GM21360 (cell line): ENCODE measurements around the gene WASF2.
"Not testable (repeated sequence)": the region's sequence is repeated elsewhere in the genome, so short reads cannot be mapped to it uniquely, and the experiment has no call there.

Experiments
- ATAC-seq: cut with Tn5 transposase; IDR thresholded peaks from one replicate; pipeline ENCODE4 v1.9.1; 2021; ENCODE audit warnings: mild to moderate bottlenecking, moderate library complexity; ENCODE audit not compliant: unreplicated experiment

WASF2 gene

GRCh38 chr1:27428316-27429028 lies 61.5 kb downstream of the WASF2 start:
- no peak for ATAC-seq

GRCh38 chr1:27427816-27428315 lies 62.1 kb downstream of the WASF2 start:
- ATAC-seq = no peak

GRCh38 chr1:27427329-27427728 lies 62.6 kb downstream of the WASF2 start:
- ATAC-seq = no peak

GRCh38 chr1:27423709-27424108 lies 66.3 kb downstream of the WASF2 start:
- ATAC-seq = no peak

- no peak for ATAC-seq
Measured at GRCh38 chr1:27418326-27419185, 71.4 kb downstream of the WASF2 start.

GRCh38 chr1:27417713-27418112 lies 72.3 kb downstream of the WASF2 start:
- ATAC-seq = no peak

- ATAC-seq = no peak
Measured at GRCh38 chr1:27416387-27417111, 73.4 kb downstream of the WASF2 start.

GRCh38 chr1:27414091-27414490 lies 75.9 kb downstream of the WASF2 start:
- no peak for ATAC-seq

GRCh38 chr1:27413004-27413403 lies 77.0 kb downstream of the WASF2 start:
- ATAC-seq = no peak

GRCh38 chr1:27412502-27412901 lies 77.5 kb downstream of the WASF2 start:
- no peak for ATAC-seq

GRCh38 chr1:27410709-27411108 lies 79.3 kb downstream of the WASF2 start:
- ATAC-seq = no peak

- no peak for ATAC-seq
Measured at GRCh38 chr1:27409669-27410068, 80.3 kb downstream of the WASF2 start.

- no peak for ATAC-seq
Measured at GRCh38 chr1:27408151-27408550, 81.8 kb downstream of the WASF2 start.

GRCh38 chr1:27406791-27407190 lies 83.2 kb downstream of the WASF2 start:
- not testable (repeated sequence) for ATAC-seq

- ATAC-seq = no peak
Measured at GRCh38 chr1:27406362-27406680, 83.6 kb downstream of the WASF2 start.

GRCh38 chr1:27405598-27406361 lies 84.2 kb downstream of the WASF2 start:
- ATAC-seq = not testable (repeated sequence)

- ATAC-seq = no peak
Measured at GRCh38 chr1:27405074-27405473, 84.9 kb downstream of the WASF2 start.

GRCh38 chr1:27403931-27404330 lies 86.0 kb downstream of the WASF2 start:
- no peak for ATAC-seq

GRCh38 chr1:27403065-27403726 lies 86.8 kb downstream of the WASF2 start:
- no peak for ATAC-seq

- no peak for ATAC-seq
Measured at GRCh38 chr1:27402349-27402754, 87.6 kb downstream of the WASF2 start.
